ENCODE measurements around the gene RNF41.
"Not testable (repeated sequence)": the region's sequence is repeated elsewhere in the genome, so short reads cannot be mapped to it uniquely, and the experiment has no call there.

RNF41 gene

DNA sequence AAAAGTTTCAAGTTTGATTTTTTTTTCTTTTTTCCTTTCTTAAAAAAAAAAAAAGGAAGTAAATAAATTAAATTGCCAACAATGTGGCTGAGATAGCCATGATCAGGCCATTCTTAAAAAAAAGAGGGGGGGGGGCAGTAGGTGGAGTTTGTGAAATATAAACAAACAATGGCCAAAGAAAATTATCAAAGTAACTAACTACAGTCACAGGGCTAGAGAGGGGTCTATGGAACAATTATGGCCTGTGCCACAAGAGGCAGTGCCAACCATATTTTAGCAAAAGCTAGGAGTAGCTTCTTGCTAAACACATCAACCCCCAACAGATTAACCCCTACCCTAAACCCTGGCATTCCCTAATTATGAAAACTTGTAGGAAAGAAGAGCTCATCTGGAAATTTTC lies 16.3 kb downstream of the RNF41 start:
- no peak for DNase-seq (ENCODE audit: low read depth, low spot score)
- H3K4me3 ChIP-seq (ENCODE audit: low read depth, low read length): no peak overlapping the region
- ChIA-PET CTCF (interaction anchor here (1.5 to 6.6 kb wide), 9 partner anchors 9 to 258 kb away, joined by 3 to 74 read pairs (median 8); partner anchors contain the start of genes RNF41 and SMARCC2), POLR2A (interaction anchor here (1.7 kb wide), 1 partner anchor 16 kb away, joined by 7 read pairs; the partner anchor contains the start of gene RNF41)
- TF ChIP-seq, protein P1, sequence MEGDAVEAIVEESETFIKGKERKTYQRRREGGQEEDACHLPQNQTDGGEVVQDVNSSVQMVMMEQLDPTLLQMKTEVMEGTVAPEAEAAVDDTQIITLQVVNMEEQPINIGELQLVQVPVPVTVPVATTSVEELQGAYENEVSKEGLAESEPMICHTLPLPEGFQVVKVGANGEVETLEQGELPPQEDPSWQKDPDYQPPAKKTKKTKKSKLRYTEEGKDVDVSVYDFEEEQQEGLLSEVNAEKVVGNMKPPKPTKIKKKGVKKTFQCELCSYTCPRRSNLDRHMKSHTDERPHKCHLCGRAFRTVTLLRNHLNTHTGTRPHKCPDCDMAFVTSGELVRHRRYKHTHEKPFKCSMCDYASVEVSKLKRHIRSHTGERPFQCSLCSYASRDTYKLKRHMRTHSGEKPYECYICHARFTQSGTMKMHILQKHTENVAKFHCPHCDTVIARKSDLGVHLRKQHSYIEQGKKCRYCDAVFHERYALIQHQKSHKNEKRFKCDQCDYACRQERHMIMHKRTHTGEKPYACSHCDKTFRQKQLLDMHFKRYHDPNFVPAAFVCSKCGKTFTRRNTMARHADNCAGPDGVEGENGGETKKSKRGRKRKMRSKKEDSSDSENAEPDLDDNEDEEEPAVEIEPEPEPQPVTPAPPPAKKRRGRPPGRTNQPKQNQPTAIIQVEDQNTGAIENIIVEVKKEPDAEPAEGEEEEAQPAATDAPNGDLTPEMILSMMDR (IDR thresholded peaks at IDR 0.05; ENCODE audit: insufficient read depth, low read length, missing control alignments): no peak

DNA sequence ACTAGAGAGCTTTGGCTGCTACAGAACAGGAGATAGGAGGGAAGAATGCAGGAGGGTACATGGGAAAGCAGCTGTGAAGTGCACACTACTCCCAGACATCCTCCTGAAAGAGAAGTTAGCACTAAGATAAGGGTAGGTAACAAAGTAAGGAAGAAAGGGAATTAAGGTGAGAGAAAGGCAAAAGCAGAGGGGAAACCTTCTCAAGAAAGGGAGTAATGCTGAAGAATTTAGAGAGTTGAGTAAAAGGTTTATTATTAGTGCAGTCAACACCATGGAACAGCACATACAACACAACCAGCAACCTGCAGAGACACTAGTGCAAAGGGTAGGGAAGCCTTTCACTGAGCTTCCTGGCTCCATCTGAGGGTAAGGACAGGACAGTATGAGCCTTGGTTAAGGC lies 17.4 kb downstream of the RNF41 start:
- no peak for DNase-seq (ENCODE audit: low read depth, low spot score)
- ChIA-PET POLR2A (interaction anchor here (1.7 kb wide), 1 partner anchor 17 kb away, joined by 7 read pairs; the partner anchor contains the start of gene RNF41), CTCF (interaction anchor here (1.5 to 6.6 kb wide), 8 partner anchors 10 to 259 kb away, joined by 3 to 74 read pairs (median 6); partner anchors contain the start of genes RNF41 and SMARCC2)
- TF ChIP-seq, protein P1 (IDR thresholded peaks at IDR 0.05; ENCODE audit: insufficient read depth, low read length, missing control alignments): no peak
- H3K4me3 ChIP-seq (ENCODE audit: low read depth, low read length): no peak overlapping the region

DNA sequence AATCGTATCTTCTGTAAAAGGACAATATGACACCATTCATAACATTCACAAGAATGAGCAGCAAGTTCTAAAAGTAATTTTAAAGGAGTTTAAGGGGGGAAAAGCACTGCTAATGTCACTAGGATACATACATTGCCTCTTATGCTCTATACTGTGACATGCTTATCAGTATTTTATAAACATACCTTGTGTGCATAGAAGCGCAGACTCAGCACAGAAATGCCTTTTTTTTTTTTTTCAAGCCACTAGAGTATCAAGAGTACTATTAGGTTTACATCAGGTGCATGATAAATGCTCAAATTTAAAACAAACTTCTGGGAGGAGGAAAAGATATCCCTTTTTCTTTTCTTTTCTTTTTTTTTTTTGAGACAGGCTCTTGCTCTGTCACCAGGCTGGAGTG lies 18.9 kb downstream of the RNF41 start:
- no peak overlapping the region for H3K4me3 ChIP-seq (ENCODE audit: low read depth, low read length)
- TF ChIP-seq, protein P1 (IDR thresholded peaks at IDR 0.05; ENCODE audit: insufficient read depth, low read length, missing control alignments): no peak
- CTCF ChIA-PET: interaction anchor here (1.1 to 5.6 kb wide), 7 partner anchors 9 to 55 kb away, joined by 4 to 29 read pairs (median 5); partner anchors contain the start of genes ANKRD52, RNF41 and SMARCC2
- POLR2A ChIA-PET: interaction anchor here (2.4 kb wide), 1 partner anchor 19 kb away, joined by 16 read pairs; the partner anchor contains the start of gene RNF41
- DNase-seq (ENCODE audit: low read depth, low spot score): no peak

DNA sequence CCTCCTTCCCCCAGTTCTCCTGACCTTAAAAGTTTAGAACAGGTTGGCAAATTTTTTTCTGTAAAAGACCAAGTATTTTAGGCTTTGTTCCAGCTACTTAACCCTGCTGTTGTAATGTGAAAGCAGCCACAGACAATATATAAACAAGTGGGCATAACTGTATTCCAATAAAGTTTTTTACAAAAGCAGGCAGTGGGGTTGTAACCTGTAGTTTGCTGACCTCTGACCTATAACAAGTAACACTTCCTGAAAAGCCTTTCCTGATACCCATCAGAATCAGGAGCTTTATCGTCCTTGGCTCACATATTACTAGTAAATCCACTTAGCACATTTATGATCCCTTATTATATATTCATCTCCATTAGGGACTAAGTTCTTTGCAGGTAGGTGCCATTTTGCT lies 19.4 kb downstream of the RNF41 start:
- ChIA-PET CTCF (interaction anchor here (1.1 to 5.6 kb wide), 8 partner anchors 9 to 463 kb away, joined by 4 to 29 read pairs (median 5); partner anchors contain the start of genes ANKRD52, RNF41 and SMARCC2), POLR2A (interaction anchor here (2.4 kb wide), 1 partner anchor 19 kb away, joined by 16 read pairs; the partner anchor contains the start of gene RNF41)
- TF ChIP-seq, protein P1 (IDR thresholded peaks at IDR 0.05; ENCODE audit: insufficient read depth, low read length, missing control alignments): no peak
- no peak for DNase-seq (ENCODE audit: low read depth, low spot score)
- H3K4me3 ChIP-seq (ENCODE audit: low read depth, low read length): no peak overlapping the region

DNA sequence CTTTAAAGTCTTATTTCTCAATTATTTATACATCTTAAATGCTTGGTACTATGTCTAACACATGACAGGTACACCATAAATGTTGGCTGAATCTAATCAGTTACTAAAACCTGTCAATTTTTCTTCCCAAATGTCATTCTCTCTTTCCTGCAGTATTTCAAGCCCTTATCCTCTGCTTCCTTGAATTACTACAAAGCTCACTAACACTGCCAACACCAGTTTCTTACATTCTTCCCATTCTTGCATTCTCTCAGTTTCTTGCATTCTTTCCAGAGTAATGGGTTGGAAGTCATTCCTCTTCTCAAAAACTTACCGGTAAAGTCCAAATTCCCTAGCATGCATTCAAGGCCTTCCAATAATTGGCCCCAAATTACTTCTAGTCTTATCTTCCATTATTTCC lies 22.9 kb downstream of the RNF41 start:
- no peak overlapping the region for H3K4me3 ChIP-seq (ENCODE audit: low read depth, low read length)
- TF ChIP-seq, protein P1 (IDR thresholded peaks at IDR 0.05; ENCODE audit: insufficient read depth, low read length, missing control alignments): no peak
- CTCF ChIA-PET: interaction anchor here (3.3 to 5.6 kb wide), 3 partner anchors 9 to 24 kb away, joined by 16 to 29 read pairs (median 24); partner anchors contain the start of genes RNF41 and SMARCC2
- DNase-seq (ENCODE audit: low read depth, low spot score): no peak
- POLR2A ChIA-PET: interaction anchor here (2.3 to 3.1 kb wide), 2 partner anchors 9 to 23 kb away, joined by 7 to 49 read pairs; partner anchors contain the start of genes RNF41 and SMARCC2

DNA sequence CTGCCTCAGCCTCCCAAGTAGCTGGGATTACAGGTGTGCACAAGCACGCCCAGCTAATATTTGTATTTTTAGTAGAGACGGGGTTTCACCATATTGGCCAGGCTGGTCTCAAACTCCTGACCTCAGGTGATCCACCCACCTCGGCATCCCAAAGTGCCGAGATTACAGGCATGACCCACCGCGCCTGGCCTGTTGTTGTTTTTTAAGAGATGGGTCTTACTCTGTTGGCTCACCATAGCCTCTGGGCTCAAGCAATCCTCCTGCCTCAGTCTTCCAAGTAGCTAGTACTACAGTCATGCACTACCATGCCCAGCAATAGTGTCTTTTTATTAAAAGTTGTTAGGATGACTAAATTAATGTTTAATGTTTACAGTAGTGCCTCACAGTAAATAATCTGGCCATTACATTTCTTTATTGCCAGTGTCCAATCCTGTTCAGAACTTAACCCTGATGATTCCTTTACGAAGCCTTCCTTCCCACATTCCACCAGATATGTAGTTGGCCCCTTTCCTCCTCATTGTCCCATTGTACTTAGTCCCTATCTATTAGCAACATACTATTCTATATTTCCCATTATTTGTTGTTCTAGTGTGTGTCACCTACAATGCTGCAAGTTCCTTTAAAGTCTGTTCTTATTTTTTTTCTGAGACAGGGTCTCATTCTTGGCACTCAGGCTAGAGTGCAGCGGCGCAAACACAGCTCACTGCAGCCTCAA lies 23.6 kb downstream of the RNF41 start:
- CTCF ChIA-PET: interaction anchor here (0.6 to 5.6 kb wide), 5 partner anchors 8 to 112 kb away, joined by 3 to 58 read pairs (median 16); partner anchors contain the start of genes ANKRD52, RNF41 and SMARCC2
- H3K4me3 ChIP-seq (ENCODE audit: low read depth, low read length): no peak overlapping the region
- TF ChIP-seq, protein P1 (IDR thresholded peaks at IDR 0.05; ENCODE audit: insufficient read depth, low read length, missing control alignments): no peak
- POLR2A ChIA-PET: interaction anchor here (1.5 to 3.1 kb wide), 3 partner anchors 8 to 23 kb away, joined by 5 to 49 read pairs (median 7); partner anchors contain the start of genes RNF41 and SMARCC2
- no peak for DNase-seq (ENCODE audit: low read depth, low spot score)

DNA sequence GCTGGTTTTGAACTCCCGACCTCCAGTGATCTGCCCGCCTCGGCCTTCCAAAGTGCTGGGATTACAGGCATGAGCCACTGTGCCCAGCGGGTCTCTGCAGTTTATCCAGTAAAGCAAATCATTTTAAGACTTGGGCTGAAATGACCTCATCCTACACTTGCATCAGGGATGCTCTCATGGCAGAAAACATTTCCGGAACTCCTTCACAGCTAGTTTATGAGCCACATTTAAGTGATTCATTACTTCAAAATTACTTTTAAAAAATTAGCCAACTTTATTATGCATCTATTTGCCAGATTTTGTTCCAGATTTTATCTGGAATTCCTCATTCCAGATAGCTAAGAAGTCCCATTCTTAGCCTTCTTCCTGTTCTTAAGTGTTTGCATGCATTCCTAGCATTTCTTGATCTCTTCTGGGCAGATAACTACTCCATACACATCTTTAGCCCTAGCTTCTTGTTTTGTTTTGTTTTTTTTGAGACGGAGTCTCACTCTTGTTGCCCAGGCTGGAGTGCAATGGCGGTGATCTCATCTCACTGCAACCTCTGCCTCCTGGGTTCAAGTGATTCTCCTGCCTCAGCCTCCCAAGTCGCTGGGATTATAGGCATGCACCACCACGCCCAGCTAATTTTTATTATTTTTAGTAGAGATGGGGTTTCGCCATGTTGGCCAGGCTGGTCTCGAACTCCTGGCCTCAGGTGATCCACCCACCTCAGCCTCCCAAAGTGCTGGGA lies 24.7 kb downstream of the RNF41 start:
- DNase-seq (ENCODE audit: low read depth, low spot score): peak; percentile 95
- H3K4me3 ChIP-seq (ENCODE audit: low read depth, low read length): not testable (repeated sequence)
- CTCF ChIA-PET: interaction anchor here (1.2 to 5.0 kb wide), 4 partner anchors 10 to 295 kb away, joined by 3 to 58 read pairs (median 11); partner anchors contain the start of genes ANKRD52 and RNF41
- POLR2A ChIA-PET: interaction anchor here (0.6 to 3.1 kb wide), 11 partner anchors 9 to 163 kb away, joined by 3 to 49 read pairs (median 4); partner anchors contain the start of genes ANKRD52, COQ10A, ESYT1 and RNF41

Measured in AG04449 (cell line).